GM06990 (cell line): ENCODE results near the gene CPLX1.

Experiments
- DNase-seq: peaks from one replicate; pipeline ENCODE4 v3.0.0-alpha.2; 2011; ENCODE audit not compliant: insufficient read length; ENCODE audit errors: extremely low read depth
- H3K27me3 ChIP-seq: replicated peaks from 2 replicates; pipeline ENCODE4 v1.6.0; 2011; ENCODE audit warnings: low read length; ENCODE audit not compliant: control insufficient read depth, insufficient read depth
- H3K36me3 ChIP-seq: 2 replicates; pipeline ENCODE4 v1.5.1; 2011; ENCODE audit warnings: low read length; ENCODE audit not compliant: control insufficient read depth, insufficient read depth
- H3K4me3 ChIP-seq: replicated peaks from 2 replicates; pipeline ENCODE4 v1.5.1; 2011; ENCODE audit warnings: low read depth, mild to moderate bottlenecking, control low read depth, low read length
- CTCF ChIP-seq: IDR thresholded peaks from 2 replicates; pipeline ENCODE4 v1.5.1; 2011; ENCODE audit warnings: low read length, control low read depth, mild to moderate bottlenecking, inconsistent platforms; ENCODE audit not compliant: insufficient read depth, poor library complexity, severe bottlenecking

The CPLX1 gene

GRCh38 chr4:787561-787981 is 38.4 kb downstream of the CPLX1 start:
- H3K4me3 ChIP-seq, result no peak overlapping the region
- no peak for TF ChIP-seq CTCF
- H3K36me3 ChIP-seq, result no peaks in the 10 kb centered on the region
- H3K27me3 ChIP-seq, result no peaks in the 10 kb centered on the region; the same call in 1 of the 2 replicates
- DNase-seq, result no peak

- TF ChIP-seq CTCF, result no peak
- no peak overlapping the region for H3K4me3 ChIP-seq
- no peaks in the 10 kb centered on the region; the same call in 1 of the 2 replicates for H3K27me3 ChIP-seq
- no peaks in the 10 kb centered on the region for H3K36me3 ChIP-seq
- DNase-seq, result no peak
Measured at GRCh38 chr4:786861-787300, 39.0 kb downstream of the CPLX1 start.

- TF ChIP-seq CTCF, result no peak
- Histone ChIP-seq H3K4me3 (no peak overlapping the region), H3K27me3 (no peaks in the 10 kb centered on the region; the same call in 1 of the 2 replicates), H3K36me3 (no peaks in the 10 kb centered on the region)
- DNase-seq, result no peak
Measured at GRCh38 chr4:786074-786741, 39.7 kb downstream of the CPLX1 start.

- no peak for DNase-seq
- H3K27me3 ChIP-seq, result no peaks in the 10 kb centered on the region; the same call in 1 of the 2 replicates
Measured at GRCh38 chr4:785332-786073, 40.4 kb downstream of the CPLX1 start.

GRCh38 chr4:784401-785331 is 41.3 kb downstream of the CPLX1 start:
- Histone ChIP-seq H3K4me3 (no peak overlapping the region), H3K36me3 (no peaks in the 10 kb centered on the region; the same call in none of the 2 replicates), H3K27me3 (no peaks in the 10 kb centered on the region; the same call in 1 of the 2 replicates)
- TF ChIP-seq CTCF, result no peak
- DNase-seq, result no peak

More at GRCh38 chr4:785332-786073, 40.4 kb downstream of the CPLX1 start:
- TF ChIP-seq CTCF, result no peak
- Histone ChIP-seq H3K4me3 (no peak overlapping the region), H3K36me3 (no peaks in the 10 kb centered on the region)
